HUES6 (cell line): ENCODE measurements around the gene CDH15.

Source experiments
- H3K27ac ChIP-seq: 2 replicates; pipeline ENCODE4 v1.7.0; 2013; ENCODE audit warnings: low read depth, mild to moderate bottlenecking, low read length, inconsistent platforms
- H3K27me3 ChIP-seq: 2 replicates; pipeline ENCODE4 v1.6.1; 2013; ENCODE audit warnings: low read length; ENCODE audit not compliant: control insufficient read depth, insufficient read depth
- H3K36me3 ChIP-seq: 2 replicates; pipeline ENCODE4 v1.6.1; 2013; ENCODE audit warnings: low read length; ENCODE audit not compliant: control insufficient read depth, insufficient read depth
- H3K4me1 ChIP-seq: 2 replicates; pipeline ENCODE4 v1.6.1; 2013; ENCODE audit warnings: low read length; ENCODE audit not compliant: control insufficient read depth, insufficient read depth
- H3K4me3 ChIP-seq: 2 replicates; pipeline ENCODE4 v1.5.1; 2013; ENCODE audit warnings: low read depth, low read length
- H3K9ac ChIP-seq: one replicate; pipeline ENCODE4 v1.6.1; 2013; ENCODE audit warnings: mild to moderate bottlenecking, low read length
- H3K9me3 ChIP-seq: 2 replicates; pipeline ENCODE4 v1.6.1; 2013; ENCODE audit warnings: low read depth, low read length; ENCODE audit not compliant: control insufficient read depth, insufficient read depth

The CDH15 gene

DNA sequence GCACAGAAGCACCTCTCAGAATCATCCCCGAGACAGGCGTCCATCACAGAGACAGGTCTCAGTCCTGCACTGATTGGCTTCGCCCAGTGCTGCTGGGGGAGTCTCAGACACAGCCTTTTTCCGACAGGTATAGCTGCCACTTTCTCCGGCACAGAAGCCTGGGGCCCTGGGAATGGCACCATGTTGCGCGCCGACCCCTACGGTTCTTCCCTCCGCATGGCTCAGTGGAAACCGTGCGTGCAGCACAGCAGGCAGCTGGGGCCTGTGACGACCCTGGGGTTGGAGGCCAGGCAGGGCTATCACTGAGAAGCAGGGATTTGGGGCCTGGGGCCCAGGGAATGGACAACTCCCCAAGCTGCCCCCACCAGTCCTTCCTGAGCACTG lies 29.7 kb upstream of the CDH15 start:
- Histone ChIP-seq H3K36me3 (peaks cover 30% of the 10 kb centered on the region), H3K27ac (no peak overlapping the region), H3K9me3 (no peaks in the 10 kb centered on the region), H3K4me3 (no peak overlapping the region), H3K27me3 (no peaks in the 10 kb centered on the region), H3K9ac (no peak overlapping the region), H3K4me1 (no peaks in the 10 kb centered on the region)

DNA sequence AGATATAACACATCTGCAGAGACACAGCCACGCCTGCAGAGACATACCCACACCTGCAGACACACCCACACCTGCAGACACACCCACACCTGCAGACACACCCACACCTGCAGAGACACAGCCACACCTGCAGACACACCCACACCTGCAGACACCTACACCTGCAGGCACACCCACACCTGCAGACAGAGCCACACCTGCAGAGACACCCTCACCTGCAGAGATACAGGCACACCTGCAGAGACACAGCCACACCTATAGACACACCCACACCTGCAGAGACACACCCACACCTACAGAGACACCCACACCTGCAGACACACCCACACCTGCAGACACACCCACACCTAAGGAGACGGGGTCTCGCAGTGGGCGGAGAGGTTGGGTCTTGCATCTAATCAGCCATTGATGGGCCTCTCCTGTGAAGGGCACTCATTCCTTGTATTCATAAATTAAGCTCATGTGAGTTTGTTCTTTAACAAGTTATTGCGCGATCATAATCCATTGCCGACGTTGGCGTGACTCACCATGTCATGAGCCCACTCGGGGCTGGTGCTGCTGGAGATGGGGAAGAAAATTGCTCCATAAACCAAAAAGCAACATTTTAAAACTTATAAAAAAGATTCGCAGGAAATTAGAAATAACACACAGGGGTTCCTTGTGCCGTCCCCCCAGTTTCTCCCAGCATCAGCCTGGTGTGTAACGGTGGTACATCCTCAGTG lies 28.9 kb upstream of the CDH15 start:
- no peaks in the 10 kb centered on the region for H3K4me1 ChIP-seq
- 0 out of 2 replicates have a peak, but pooled peaks cover 2% of the 10 kb centered on the region for H3K9me3 ChIP-seq
- H3K4me3 ChIP-seq: no peak overlapping the region
- no peak overlapping the region for H3K9ac ChIP-seq
- H3K36me3 ChIP-seq: peaks cover 32% of the 10 kb centered on the region
- H3K27ac ChIP-seq: no peak overlapping the region
- H3K27me3 ChIP-seq: no peaks in the 10 kb centered on the region

DNA sequence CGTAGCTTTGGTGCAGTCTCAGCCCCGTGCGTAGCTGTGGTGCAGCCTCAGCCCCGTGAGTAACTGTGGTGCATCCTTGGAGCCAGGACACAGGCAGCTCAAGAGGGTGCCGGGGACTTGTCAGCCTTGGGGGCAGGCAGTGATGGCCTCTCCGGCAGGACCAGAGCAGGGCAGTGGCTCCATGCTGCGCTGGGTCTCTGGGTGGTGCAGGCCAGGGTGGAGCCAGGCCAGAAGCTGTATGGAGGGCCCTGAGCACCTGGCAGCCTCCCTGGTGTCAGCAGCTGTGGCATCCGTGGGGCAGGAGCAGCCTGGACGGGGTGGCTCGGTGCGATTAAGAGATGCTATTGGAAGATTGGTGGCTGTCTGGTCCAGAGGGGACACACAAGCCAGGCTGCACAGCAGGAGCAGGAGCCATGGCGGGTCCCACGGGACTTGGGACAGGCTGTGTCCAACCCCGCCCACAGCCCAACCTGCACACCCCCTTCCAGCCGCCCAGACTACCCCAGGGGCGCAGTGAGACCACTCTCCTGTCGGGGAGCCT lies 28.3 kb upstream of the CDH15 start:
- H3K4me3 ChIP-seq: no peak overlapping the region
- no peak overlapping the region for H3K9ac ChIP-seq
- H3K27ac ChIP-seq: no peak overlapping the region
- H3K27me3 ChIP-seq: no peaks in the 10 kb centered on the region
- H3K9me3 ChIP-seq: peaks cover 2% of the 10 kb centered on the region; the same call in 1 of the 2 replicates
- H3K36me3 ChIP-seq: peaks cover 34% of the 10 kb centered on the region
- no peaks in the 10 kb centered on the region for H3K4me1 ChIP-seq

DNA sequence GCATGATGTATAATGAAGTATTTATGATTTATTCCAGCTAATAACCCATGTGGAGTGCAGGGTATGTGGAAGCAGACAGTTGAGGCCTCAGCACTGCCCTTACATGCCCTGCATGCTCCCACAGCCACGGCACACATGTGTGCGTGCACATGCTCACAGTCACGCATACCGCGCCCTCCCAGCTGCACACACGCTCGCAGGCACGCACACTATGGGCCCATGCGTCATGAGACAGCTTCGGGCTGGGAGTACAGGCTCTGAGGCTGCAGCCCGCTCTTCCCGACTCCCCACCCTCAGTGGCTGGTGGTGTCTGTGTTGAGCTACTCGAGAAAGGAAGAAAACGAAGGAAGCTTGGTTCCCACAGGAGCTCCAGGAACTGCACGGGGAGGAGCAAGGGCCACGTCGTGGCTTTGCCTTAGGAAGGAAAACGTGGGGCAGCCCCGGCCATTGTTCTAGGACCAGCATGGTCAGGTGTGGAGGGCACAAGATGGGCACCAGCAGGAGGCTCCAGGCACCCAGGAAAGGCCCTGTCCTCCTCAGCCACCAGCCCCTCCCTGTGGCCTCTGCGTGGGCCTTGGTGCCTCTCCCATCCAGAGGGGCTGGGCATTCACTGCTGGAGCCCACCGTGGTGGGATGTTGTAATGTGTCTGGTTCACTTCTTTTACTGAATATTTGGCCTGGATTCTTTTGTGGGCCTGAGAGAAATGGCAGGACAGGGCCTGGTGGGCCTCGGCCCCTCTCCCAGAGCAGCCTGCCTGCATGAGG lies 27.5 kb upstream of the CDH15 start:
- H3K36me3 ChIP-seq: peaks cover 40% of the 10 kb centered on the region
- H3K27ac ChIP-seq: no peak overlapping the region
- H3K4me1 ChIP-seq: no peaks in the 10 kb centered on the region
- H3K27me3 ChIP-seq: no peaks in the 10 kb centered on the region
- peaks cover 10% of the 10 kb centered on the region for H3K9me3 ChIP-seq
- no peak overlapping the region for H3K9ac ChIP-seq
- no peak overlapping the region for H3K4me3 ChIP-seq

DNA sequence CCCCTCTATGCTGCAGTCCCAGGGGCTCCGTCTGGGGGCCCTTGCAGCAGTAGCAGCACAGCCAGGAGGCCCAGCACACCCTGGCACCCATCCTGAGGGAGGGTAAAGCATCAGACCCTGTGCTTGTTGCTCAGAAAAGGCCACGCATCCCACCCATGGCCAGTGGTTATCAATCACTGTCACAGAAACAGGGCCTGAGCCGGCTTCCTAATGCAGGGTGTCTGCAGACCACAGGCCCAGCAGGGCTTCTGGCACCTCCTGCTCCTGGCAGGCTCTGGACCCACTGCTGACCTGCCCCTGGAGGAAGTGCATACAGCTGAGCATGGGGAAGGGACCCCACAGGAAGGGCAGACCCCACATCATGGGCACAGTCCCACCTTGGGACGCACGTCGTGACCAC lies 26.9 kb upstream of the CDH15 start:
- Histone ChIP-seq H3K36me3 (peaks cover 46% of the 10 kb centered on the region), H3K27me3 (no peaks in the 10 kb centered on the region), H3K27ac (no peak overlapping the region), H3K4me3 (no peak overlapping the region), H3K9me3 (peaks cover 16% of the 10 kb centered on the region), H3K4me1 (no peaks in the 10 kb centered on the region), H3K9ac (no peak overlapping the region)

DNA sequence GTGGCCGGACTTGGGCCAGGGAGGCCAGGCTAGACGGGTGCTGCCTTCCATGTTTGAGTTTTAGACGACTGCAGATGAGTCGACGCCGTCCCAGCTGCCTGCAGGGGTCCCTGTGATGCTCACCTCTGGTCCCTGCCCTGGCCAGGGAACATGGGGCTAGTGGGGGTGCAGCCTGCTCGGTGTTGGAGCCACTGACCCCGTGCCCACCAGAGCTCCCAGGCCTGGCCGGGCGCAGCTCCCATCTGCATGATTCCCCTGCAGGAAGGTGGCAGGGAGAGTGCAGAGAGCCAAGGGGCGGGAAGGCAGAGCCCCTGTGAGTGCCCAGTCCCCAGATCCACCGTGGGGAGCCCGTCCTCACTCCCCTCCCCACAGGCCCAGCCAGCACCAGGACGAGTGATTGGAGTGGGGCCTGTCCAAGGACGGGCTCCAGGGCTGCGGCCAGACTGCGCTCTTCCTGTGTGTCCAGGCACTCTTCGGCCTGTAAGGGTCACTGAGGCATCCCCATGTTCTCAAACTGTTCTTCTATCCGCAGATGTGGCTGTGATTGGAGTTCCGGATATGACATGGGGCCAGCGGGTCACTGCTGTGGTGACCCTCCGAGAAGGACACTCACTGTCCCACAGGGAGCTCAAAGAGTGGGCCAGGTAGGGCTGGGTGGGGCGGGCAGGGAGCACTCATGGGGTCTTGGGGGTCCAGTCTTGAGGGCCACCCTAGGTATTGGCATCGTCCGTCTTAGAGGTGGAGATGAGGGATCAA lies 26.0 kb upstream of the CDH15 start:
- Histone ChIP-seq H3K9me3 (peaks cover 16% of the 10 kb centered on the region), H3K4me3 (no peak overlapping the region), H3K36me3 (peaks cover 54% of the 10 kb centered on the region), H3K27me3 (no peaks in the 10 kb centered on the region), H3K4me1 (no peaks in the 10 kb centered on the region), H3K9ac (no peak overlapping the region), H3K27ac (no peak overlapping the region)

DNA sequence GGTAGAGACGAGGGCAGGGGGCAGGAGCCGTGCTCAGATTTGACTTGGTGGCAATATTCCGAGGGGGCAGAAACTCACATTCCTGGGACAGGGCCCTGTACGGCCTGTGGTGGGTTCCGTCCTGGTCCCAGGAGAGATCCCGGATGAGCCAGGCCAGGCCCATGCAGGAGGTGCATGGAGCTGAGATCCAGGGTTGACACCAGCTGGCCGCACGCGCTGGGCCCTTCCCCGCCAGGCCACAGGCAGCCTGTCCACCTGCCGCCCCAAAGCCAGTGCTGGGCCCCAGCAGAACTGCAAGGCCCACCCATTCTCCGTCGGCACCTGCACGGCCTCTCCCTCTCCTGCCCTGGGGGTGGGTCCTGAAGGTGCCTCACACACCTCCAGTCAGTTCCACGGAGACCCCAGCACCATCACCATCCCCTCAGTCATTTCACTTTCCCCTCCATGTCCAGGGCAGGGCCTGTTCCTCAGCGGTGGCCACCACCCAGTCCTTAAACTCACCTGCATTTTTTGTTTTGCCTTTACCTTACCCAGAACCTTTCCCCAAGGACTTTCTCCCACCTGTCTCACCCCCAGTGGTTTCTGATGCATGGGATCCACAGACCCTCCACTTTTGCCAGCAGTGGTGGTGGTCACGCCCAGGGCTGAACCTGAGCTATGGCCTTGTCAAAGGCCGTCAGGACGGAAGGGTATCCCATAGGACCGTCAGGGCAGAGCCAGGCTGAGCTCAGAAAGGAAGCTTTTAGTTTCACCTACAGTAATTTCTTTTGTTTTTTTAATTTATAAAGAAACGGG lies 25.1 kb upstream of the CDH15 start:
- Histone ChIP-seq H3K27ac (no peak overlapping the region), H3K36me3 (peaks cover 54% of the 10 kb centered on the region)

DNA sequence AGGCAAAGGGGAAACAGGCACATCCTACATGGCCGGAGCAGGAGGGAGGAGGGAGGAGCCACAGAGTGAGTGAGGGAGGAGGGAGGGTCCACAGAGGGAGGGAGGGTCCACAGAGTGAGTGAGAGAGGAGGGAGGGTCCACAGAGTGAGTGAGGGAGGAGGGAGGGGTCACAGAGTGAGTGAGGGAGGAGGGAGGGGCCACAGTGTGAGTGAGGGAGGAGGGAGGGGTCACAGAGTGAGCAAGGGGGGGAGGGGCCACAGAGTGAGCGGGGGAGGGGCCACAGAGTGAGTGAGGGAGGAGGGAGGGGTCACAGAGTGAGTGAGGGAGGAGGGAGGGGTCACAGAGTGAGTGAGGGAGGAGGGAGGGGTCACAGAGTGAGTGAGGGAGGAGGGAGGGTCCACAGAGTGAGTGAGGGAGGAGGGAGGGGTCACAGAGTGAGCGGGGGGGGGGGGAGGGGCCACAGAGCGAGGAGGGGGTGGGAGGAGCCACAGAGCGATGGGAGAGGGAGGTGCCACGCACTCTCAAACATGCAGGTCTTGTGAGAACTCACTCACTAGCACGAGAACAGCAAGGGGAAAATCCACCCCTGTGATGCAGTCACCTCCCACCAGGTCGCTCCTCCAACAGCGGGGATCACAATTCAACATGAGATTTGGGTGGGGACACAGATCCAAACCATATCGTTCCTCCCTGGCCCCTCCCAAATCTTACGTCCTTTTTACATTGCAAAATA lies 24.3 kb upstream of the CDH15 start:
- H3K27me3 ChIP-seq: no peaks in the 10 kb centered on the region
- H3K4me3 ChIP-seq: no peak overlapping the region
- H3K27ac ChIP-seq: no peak overlapping the region
- H3K9me3 ChIP-seq: peaks cover 16% of the 10 kb centered on the region
- peaks cover 49% of the 10 kb centered on the region for H3K36me3 ChIP-seq
- H3K4me1 ChIP-seq: no peaks in the 10 kb centered on the region
- H3K9ac ChIP-seq: no peak overlapping the region

More for the DNA sequence above, 25.1 kb upstream of the CDH15 start:
- Histone ChIP-seq H3K9me3 (peaks cover 16% of the 10 kb centered on the region), H3K27me3 (no peaks in the 10 kb centered on the region), H3K4me1 (no peaks in the 10 kb centered on the region), H3K9ac (no peak overlapping the region), H3K4me3 (no peak overlapping the region)

DNA sequence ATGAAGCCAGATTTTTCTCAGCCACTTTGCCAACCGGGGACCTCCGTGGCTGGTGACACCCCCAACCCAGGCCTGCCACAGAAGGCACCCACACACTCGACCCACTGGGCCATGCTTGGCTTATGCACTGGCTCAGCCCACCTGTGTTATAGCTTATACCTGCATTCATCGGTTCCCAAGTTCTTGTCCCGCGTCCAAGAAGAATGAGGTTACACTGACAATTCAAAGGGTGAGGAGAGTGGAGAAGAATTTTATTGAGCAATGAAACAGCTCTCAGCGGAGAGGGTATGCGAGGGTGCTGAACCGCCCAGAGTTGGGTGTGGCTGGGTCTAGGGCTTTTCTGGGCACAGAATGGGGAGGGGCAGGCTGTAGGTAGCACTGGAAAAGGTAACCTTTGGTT lies 22.2 kb upstream of the CDH15 start:
- Histone ChIP-seq H3K4me1 (no peaks in the 10 kb centered on the region), H3K9me3 (peaks cover 16% of the 10 kb centered on the region), H3K27ac (no peak overlapping the region), H3K4me3 (no peak overlapping the region), H3K27me3 (no peaks in the 10 kb centered on the region), H3K36me3 (peaks cover 49% of the 10 kb centered on the region), H3K9ac (no peak overlapping the region)
